ENCODE results near the gene MCC. TPM values are rescaled to one million over a fixed set of nuclear protein-coding genes. Genes with fewer than 3 reads are reported as not detected.

MCC gene
- total RNA-seq, 1 experiment from 2014 or later = 0.41 TPM

DNA sequence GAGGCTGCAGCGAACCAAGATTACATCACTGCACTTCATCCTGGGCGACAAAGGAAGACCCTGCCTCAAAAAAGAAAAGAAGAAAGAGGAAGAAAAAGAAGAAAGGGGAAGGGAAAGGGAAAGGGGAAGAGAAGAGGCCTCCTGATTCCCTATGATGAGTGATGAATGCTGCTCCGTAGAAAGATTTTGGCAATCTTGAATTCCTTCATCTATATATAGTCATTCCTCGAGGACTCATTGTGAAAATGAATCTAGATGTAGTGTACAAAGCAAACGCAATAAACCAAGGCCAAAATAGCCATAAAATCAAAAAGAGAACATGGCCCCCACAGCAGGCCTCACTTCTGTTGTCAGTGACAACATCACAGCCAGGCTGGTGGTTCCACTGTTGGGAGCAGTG is 293.7 kb downstream of the MCC start:
- TF ChIP-seq TCF7L2 (IDR thresholded peaks at IDR 0.05; ENCODE audit: low read depth, low read length) (no peak), POLR2AphosphoS5 (IDR thresholded peaks at IDR 0.05; ENCODE audit: low read depth, low read length) (no peak), REST (IDR thresholded peaks at IDR 0.05; ENCODE audit: insufficient read depth in 1 of 2, low read depth in 2 of 2, low read length in 1 of 2) (no peak), SIN3A (IDR thresholded peaks at IDR 0.05; ENCODE audit: borderline replicate concordance, insufficient read depth, low read depth, low read length) (no peak)
- TF ChIP-seq, protein P1, sequence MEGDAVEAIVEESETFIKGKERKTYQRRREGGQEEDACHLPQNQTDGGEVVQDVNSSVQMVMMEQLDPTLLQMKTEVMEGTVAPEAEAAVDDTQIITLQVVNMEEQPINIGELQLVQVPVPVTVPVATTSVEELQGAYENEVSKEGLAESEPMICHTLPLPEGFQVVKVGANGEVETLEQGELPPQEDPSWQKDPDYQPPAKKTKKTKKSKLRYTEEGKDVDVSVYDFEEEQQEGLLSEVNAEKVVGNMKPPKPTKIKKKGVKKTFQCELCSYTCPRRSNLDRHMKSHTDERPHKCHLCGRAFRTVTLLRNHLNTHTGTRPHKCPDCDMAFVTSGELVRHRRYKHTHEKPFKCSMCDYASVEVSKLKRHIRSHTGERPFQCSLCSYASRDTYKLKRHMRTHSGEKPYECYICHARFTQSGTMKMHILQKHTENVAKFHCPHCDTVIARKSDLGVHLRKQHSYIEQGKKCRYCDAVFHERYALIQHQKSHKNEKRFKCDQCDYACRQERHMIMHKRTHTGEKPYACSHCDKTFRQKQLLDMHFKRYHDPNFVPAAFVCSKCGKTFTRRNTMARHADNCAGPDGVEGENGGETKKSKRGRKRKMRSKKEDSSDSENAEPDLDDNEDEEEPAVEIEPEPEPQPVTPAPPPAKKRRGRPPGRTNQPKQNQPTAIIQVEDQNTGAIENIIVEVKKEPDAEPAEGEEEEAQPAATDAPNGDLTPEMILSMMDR (IDR thresholded peaks at IDR 0.05) = no peak
- no peaks in the 10 kb centered on the region; the same call in 1 of the 2 replicates for H3K9me3 ChIP-seq (ENCODE audit: control insufficient read depth, insufficient read depth, low read depth, low read length)
- H3K4me3 ChIP-seq (ENCODE audit: low read depth in 2 of 2, low read length in 2 of 2) = no peak overlapping the region
- BruUV-seq (replicated peaks) = no TSS peak
- CTCF ChIA-PET = no interaction called here
- H3K36me3 ChIP-seq (ENCODE audit: control insufficient read depth, insufficient read depth, low read length) = no peaks in the 10 kb centered on the region
- H3K4me1 ChIP-seq (ENCODE audit: control insufficient read depth, insufficient read depth, low read length) = no peaks in the 10 kb centered on the region
- POLR2A ChIA-PET = no interaction called here
- intact Hi-C loops (cut with micrococcal nuclease; ENCODE audit: unreplicated experiment) (no loop called here), in situ Hi-C loops (cut with HindIII; ENCODE audit: low pct_unique_long_range_greater_than_20kb, low sequenced_read_pairs) (no loop called here)
- no peaks in the 10 kb centered on the region for H3K27me3 ChIP-seq (ENCODE audit: control insufficient read depth, insufficient read depth, low read length)
- no peak overlapping the region for H3K27ac ChIP-seq (ENCODE audit: low read length)
- DNase-seq (ENCODE audit: low read depth, low spot score) (no peak), ATAC-seq (no peak)

- Histone ChIP-seq H3K27ac (ENCODE audit: low read length) (no peak overlapping the region), H3K36me3 (ENCODE audit: control insufficient read depth, insufficient read depth, low read length) (no peaks in the 10 kb centered on the region), H3K4me1 (ENCODE audit: control insufficient read depth, insufficient read depth, low read length) (no peaks in the 10 kb centered on the region), H3K9me3 (ENCODE audit: control insufficient read depth, insufficient read depth, low read depth, low read length) (no peaks in the 10 kb centered on the region; the same call in 1 of the 2 replicates), H3K27me3 (ENCODE audit: control insufficient read depth, insufficient read depth, low read length) (no peaks in the 10 kb centered on the region), H3K4me3 (ENCODE audit: low read depth in 2 of 2, low read length in 2 of 2) (no peak overlapping the region)
- ATAC-seq (no peak), DNase-seq (ENCODE audit: low read depth, low spot score) (no peak)
- CTCF ChIA-PET = no interaction called here
- intact Hi-C loops (cut with micrococcal nuclease; ENCODE audit: unreplicated experiment) (no loop called here), in situ Hi-C loops (cut with HindIII; ENCODE audit: low pct_unique_long_range_greater_than_20kb, low sequenced_read_pairs) (no loop called here)
- POLR2A ChIA-PET = no interaction called here
- TF ChIP-seq REST (IDR thresholded peaks at IDR 0.05; ENCODE audit: insufficient read depth in 1 of 2, low read depth in 2 of 2, low read length in 1 of 2) (no peak), SIN3A (IDR thresholded peaks at IDR 0.05; ENCODE audit: borderline replicate concordance, insufficient read depth, low read depth, low read length) (no peak), TCF7L2 (IDR thresholded peaks at IDR 0.05; ENCODE audit: low read depth, low read length) (no peak), POLR2AphosphoS5 (IDR thresholded peaks at IDR 0.05; ENCODE audit: low read depth, low read length) (no peak)
- TF ChIP-seq, protein P1 (IDR thresholded peaks at IDR 0.05) = no peak
- no TSS peak for BruUV-seq (replicated peaks)
These were observed 294.1 kb downstream of the MCC start for GRCh38 chr5:113194125-113194524.

All from Panc1 (cell line).